Trophoblast cell (in vitro differentiated cells and primary cell): ENCODE data around the gene MSTO1.
"Not testable (repeated sequence)": the region's sequence is repeated elsewhere in the genome, so short reads cannot be mapped to it uniquely, and the experiment has no call there.

Source experiments
- DNase-seq, 2 donors: peaks; one replicate each; pipeline ENCODE4 v3.0.0-alpha.2; 2016
- H2AFZ ChIP-seq: 2 replicates; pipeline ENCODE4 v1.6.1; 2013; ENCODE audit warnings: low read length, moderate library complexity, mild to moderate bottlenecking; ENCODE audit not compliant: insufficient read depth, poor library complexity
- H2AK5ac ChIP-seq: 2 replicates; pipeline ENCODE4 v1.6.1; 2013; ENCODE audit warnings: mild to moderate bottlenecking, low read length
- H2BK120ac ChIP-seq: 2 replicates; pipeline ENCODE4 v1.6.1; 2013; ENCODE audit warnings: low read length, mild to moderate bottlenecking, moderate library complexity; ENCODE audit not compliant: insufficient read depth, poor library complexity
- H2BK12ac ChIP-seq: 2 replicates; pipeline ENCODE4 v1.6.1; 2013; ENCODE audit warnings: mild to moderate bottlenecking, low read length, moderate library complexity
- H2BK5ac ChIP-seq: 2 replicates; pipeline ENCODE4 v1.6.1; 2013; ENCODE audit warnings: low read length, low read depth, moderate library complexity, mild to moderate bottlenecking; ENCODE audit not compliant: poor library complexity
- H3K14ac ChIP-seq: 2 replicates; pipeline ENCODE4 v1.6.1; 2013; ENCODE audit warnings: mild to moderate bottlenecking, low read length
- H3K18ac ChIP-seq: 2 replicates; pipeline ENCODE4 v1.6.1; 2013; ENCODE audit warnings: mild to moderate bottlenecking, low read length
- H3K23ac ChIP-seq: 2 replicates; pipeline ENCODE4 v1.6.1; 2013; ENCODE audit warnings: low read length
- H3K27ac ChIP-seq: 2 replicates; pipeline ENCODE4 v1.5.1; 2013; ENCODE audit warnings: low read depth, mild to moderate bottlenecking, inconsistent platforms, low read length, moderate library complexity
- H3K27me3 ChIP-seq: 2 replicates; pipeline ENCODE4 v1.6.1; 2013; ENCODE audit warnings: inconsistent platforms, mild to moderate bottlenecking, low read length, moderate library complexity; ENCODE audit not compliant: insufficient read depth
- H3K36me3 ChIP-seq, 2 experiments: 1 replicate in 1 of 2; 2 replicates in 1 of 2; pipeline ENCODE4 v1.6.1; 2013; ENCODE audit warnings: low read length in 2 of 2, mild to moderate bottlenecking in 2 of 2, moderate library complexity in 1 of 2; ENCODE audit not compliant: insufficient read depth in 2 of 2, control insufficient read depth in 1 of 2
- H3K4ac ChIP-seq: 2 replicates; pipeline ENCODE4 v1.6.1; 2013; ENCODE audit warnings: low read depth, mild to moderate bottlenecking, low read length, moderate library complexity
- H3K4me1 ChIP-seq, 2 experiments: 1 replicate in 1 of 2; 2 replicates in 1 of 2; pipeline ENCODE4 v1.6.1; 2013; ENCODE audit warnings: low read length in 2 of 2, mild to moderate bottlenecking in 2 of 2, moderate library complexity in 1 of 2; ENCODE audit not compliant: insufficient read depth in 2 of 2, control insufficient read depth in 1 of 2
- H3K4me2 ChIP-seq: 2 replicates; pipeline ENCODE4 v1.6.1; 2013; ENCODE audit warnings: inconsistent platforms, mild to moderate bottlenecking, low read length, moderate library complexity
- H3K4me3 ChIP-seq: 2 replicates; pipeline ENCODE4 v1.5.1; 2013; ENCODE audit warnings: mild to moderate bottlenecking, low read depth, low read length, inconsistent platforms
- H3K79me1 ChIP-seq: one replicate; pipeline ENCODE4 v1.6.1; 2013; ENCODE audit warnings: low read length
- H3K79me2 ChIP-seq: 2 replicates; pipeline ENCODE4 v1.6.1; 2013; ENCODE audit warnings: low read length, mild to moderate bottlenecking; ENCODE audit not compliant: control insufficient read depth, insufficient read depth, poor library complexity
- H3K9ac ChIP-seq: 2 replicates; pipeline ENCODE4 v1.6.1; 2013; ENCODE audit warnings: mild to moderate bottlenecking, low read length
- H3K9me3 ChIP-seq: 2 replicates; pipeline ENCODE4 v1.6.1; 2013; ENCODE audit warnings: low read depth, mild to moderate bottlenecking, control low read depth, inconsistent platforms, low read length; ENCODE audit not compliant: insufficient read depth
- H4K12ac ChIP-seq: 2 replicates; pipeline ENCODE4 v1.6.1; 2013; ENCODE audit warnings: low read depth, mild to moderate bottlenecking, low read length, moderate library complexity
- H4K8ac ChIP-seq: 2 replicates; pipeline ENCODE4 v1.6.1; 2013; ENCODE audit warnings: low read depth, mild to moderate bottlenecking, low read length, moderate library complexity
- H4K91ac ChIP-seq: one replicate; pipeline ENCODE4 v1.6.1; 2013; ENCODE audit warnings: low read depth, mild to moderate bottlenecking, low read length, moderate library complexity
- WGBS: extraction: QIAGEN DNeasy Blood & Tissue Kit; methylation state at CpG from one replicate; pipeline ENCODE4 v1.1.7; 2013; ENCODE audit warnings: missing lambda C conversion rate; ENCODE audit not compliant: insufficient read length, insufficient coverage; ENCODE audit errors: extremely low coverage; 5-methylcytosine and 5-hydroxymethylcytosine counted together

Gene MSTO1

GRCh38 chr1:155575608-155576007, 34.4 kb upstream of the MSTO1 start:
- H3K14ac ChIP-seq, H2BK5ac ChIP-seq, H2AK5ac ChIP-seq, H3K4me3 ChIP-seq, H4K12ac ChIP-seq, H4K8ac ChIP-seq, DNase-seq, H3K79me2 ChIP-seq, H3K9me3 ChIP-seq, H3K9ac ChIP-seq, H2AFZ ChIP-seq, H3K79me1 ChIP-seq, H3K27ac ChIP-seq, H3K4me2 ChIP-seq, H3K4ac ChIP-seq, H3K36me3 ChIP-seq, H2BK120ac ChIP-seq, H4K91ac ChIP-seq, H3K27me3 ChIP-seq, H2BK12ac ChIP-seq, H3K23ac ChIP-seq, H3K4me1 ChIP-seq, H3K18ac ChIP-seq: not testable (repeated sequence)
- WGBS = no CpG with 5 or more reads among the region's 6 CpGs

- not testable (repeated sequence) for H3K27me3 ChIP-seq, H3K14ac ChIP-seq, H4K12ac ChIP-seq, H2AK5ac ChIP-seq, H3K4me2 ChIP-seq, H3K9ac ChIP-seq, H3K27ac ChIP-seq, H3K79me2 ChIP-seq, H4K91ac ChIP-seq, H2BK120ac ChIP-seq, H3K4ac ChIP-seq, H3K4me1 ChIP-seq, DNase-seq, H3K18ac ChIP-seq, H2BK5ac ChIP-seq, H3K36me3 ChIP-seq, H3K79me1 ChIP-seq, H2AFZ ChIP-seq, H2BK12ac ChIP-seq, H4K8ac ChIP-seq, H3K23ac ChIP-seq, H3K9me3 ChIP-seq, H3K4me3 ChIP-seq
- WGBS = no CpG with 5 or more reads among the region's 6 CpGs
These were observed 26.2 kb upstream of the MSTO1 start for GRCh38 chr1:155583846-155584245.

DNA sequence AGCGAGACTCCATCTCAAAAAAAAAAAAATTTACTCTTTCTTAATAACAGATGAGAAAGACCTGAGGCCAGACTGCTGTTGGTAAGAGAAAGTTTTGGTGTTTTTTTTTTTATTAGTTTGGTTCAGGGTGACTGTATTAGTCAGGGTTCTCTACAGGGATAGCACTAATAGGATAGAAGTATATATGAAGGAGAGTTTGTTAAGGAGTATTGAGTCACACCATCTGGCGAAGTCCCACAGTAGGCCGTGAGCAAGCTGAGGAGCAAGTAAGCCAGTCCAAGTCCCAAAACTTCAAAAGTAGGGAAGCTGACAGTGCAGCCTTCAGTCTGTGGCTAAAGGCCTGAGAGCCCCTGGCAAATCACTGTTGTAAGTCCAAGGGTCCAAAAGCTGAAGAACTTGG, 20.7 kb upstream of the MSTO1 start:
- not testable (repeated sequence) for H3K9me3 ChIP-seq, H3K79me1 ChIP-seq, H3K36me3 ChIP-seq, H3K4ac ChIP-seq, H3K4me3 ChIP-seq, H2BK5ac ChIP-seq, H2BK120ac ChIP-seq, H3K4me1 ChIP-seq, H3K18ac ChIP-seq, H3K23ac ChIP-seq, H3K9ac ChIP-seq, H3K79me2 ChIP-seq, DNase-seq, H3K27ac ChIP-seq, H3K14ac ChIP-seq, H3K4me2 ChIP-seq, H2AFZ ChIP-seq, H4K91ac ChIP-seq, H2AK5ac ChIP-seq, H4K8ac ChIP-seq, H2BK12ac ChIP-seq, H4K12ac ChIP-seq, H3K27me3 ChIP-seq
- no CpG with 5 or more reads among the region's 3 CpGs for WGBS

- not testable (repeated sequence) for H3K27ac ChIP-seq, H2BK5ac ChIP-seq, DNase-seq, H3K4me1 ChIP-seq, H3K4ac ChIP-seq, H4K12ac ChIP-seq, H3K36me3 ChIP-seq, H4K8ac ChIP-seq, H3K23ac ChIP-seq, H3K79me2 ChIP-seq, H2BK120ac ChIP-seq, H3K4me2 ChIP-seq, H3K9ac ChIP-seq, H3K18ac ChIP-seq, H2BK12ac ChIP-seq, H3K79me1 ChIP-seq, H4K91ac ChIP-seq, H3K27me3 ChIP-seq, H2AFZ ChIP-seq, H3K4me3 ChIP-seq, H3K9me3 ChIP-seq, H2AK5ac ChIP-seq, H3K14ac ChIP-seq
- WGBS = no CpG with 5 or more reads among the region's 20 CpGs
These were observed 19.3 kb upstream of the MSTO1 start for GRCh38 chr1:155590516-155591247.
